WERI-Rb-1 (cell line): Measurements from ENCODE around the gene RHEB.
"Not testable (repeated sequence)": the region's sequence is repeated elsewhere in the genome, so short reads cannot be mapped to it uniquely, and the experiment has no call there.

Experiments used
- DNase-seq: peaks from one replicate; pipeline ENCODE4 v3.0.0-alpha.2; 2020
- H3K27ac ChIP-seq: fragments of 250-450 bp; sonication (Bioruptor Pico); 2 replicates; pipeline ENCODE4 v1.5.1; 2020; ENCODE audit warnings: mild to moderate bottlenecking, moderate library complexity
- H3K27me3 ChIP-seq: fragments of 250-450 bp; sonication (Bioruptor Pico); 2 replicates; pipeline ENCODE4 v1.5.1; 2021; ENCODE audit warnings: mild to moderate bottlenecking, low read depth, moderate library complexity; ENCODE audit not compliant: insufficient read depth, severe bottlenecking
- H3K36me3 ChIP-seq: fragments of 250-450 bp; sonication (Bioruptor Pico); 2 replicates; pipeline ENCODE4 v1.5.1; 2020; ENCODE audit warnings: mild to moderate bottlenecking, moderate library complexity
- H3K4me3 ChIP-seq: 2 replicates; pipeline ENCODE4 v1.5.1; 2011; ENCODE audit warnings: low read depth, mild to moderate bottlenecking, control low read depth, low read length
- H3K9me3 ChIP-seq: fragments of 250-450 bp; sonication (Bioruptor Pico); 2 replicates; pipeline ENCODE4 v1.5.1; 2021; ENCODE audit warnings: mild to moderate bottlenecking, moderate library complexity; ENCODE audit not compliant: severe bottlenecking
- TF ChIP-seq, protein P1 (sequence below): IDR thresholded peaks from 2 replicates; pipeline ENCODE4 v1.5.1; 2011; ENCODE audit warnings: low read depth, mild to moderate bottlenecking, control low read depth, inconsistent platforms, low read length

RHEB gene

GRCh38 chr7:151524845-151525244, 5.2 kb upstream of the RHEB start:
- Histone ChIP-seq H3K36me3 (no peaks in the 10 kb centered on the region), H3K27ac (no peak overlapping the region), H3K4me3 (no peak overlapping the region), H3K27me3 (no peaks in the 10 kb centered on the region), H3K9me3 (peaks cover 11% of the 10 kb centered on the region)
- TF ChIP-seq, protein P1, sequence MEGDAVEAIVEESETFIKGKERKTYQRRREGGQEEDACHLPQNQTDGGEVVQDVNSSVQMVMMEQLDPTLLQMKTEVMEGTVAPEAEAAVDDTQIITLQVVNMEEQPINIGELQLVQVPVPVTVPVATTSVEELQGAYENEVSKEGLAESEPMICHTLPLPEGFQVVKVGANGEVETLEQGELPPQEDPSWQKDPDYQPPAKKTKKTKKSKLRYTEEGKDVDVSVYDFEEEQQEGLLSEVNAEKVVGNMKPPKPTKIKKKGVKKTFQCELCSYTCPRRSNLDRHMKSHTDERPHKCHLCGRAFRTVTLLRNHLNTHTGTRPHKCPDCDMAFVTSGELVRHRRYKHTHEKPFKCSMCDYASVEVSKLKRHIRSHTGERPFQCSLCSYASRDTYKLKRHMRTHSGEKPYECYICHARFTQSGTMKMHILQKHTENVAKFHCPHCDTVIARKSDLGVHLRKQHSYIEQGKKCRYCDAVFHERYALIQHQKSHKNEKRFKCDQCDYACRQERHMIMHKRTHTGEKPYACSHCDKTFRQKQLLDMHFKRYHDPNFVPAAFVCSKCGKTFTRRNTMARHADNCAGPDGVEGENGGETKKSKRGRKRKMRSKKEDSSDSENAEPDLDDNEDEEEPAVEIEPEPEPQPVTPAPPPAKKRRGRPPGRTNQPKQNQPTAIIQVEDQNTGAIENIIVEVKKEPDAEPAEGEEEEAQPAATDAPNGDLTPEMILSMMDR: no peak
- no peak for DNase-seq

DNA sequence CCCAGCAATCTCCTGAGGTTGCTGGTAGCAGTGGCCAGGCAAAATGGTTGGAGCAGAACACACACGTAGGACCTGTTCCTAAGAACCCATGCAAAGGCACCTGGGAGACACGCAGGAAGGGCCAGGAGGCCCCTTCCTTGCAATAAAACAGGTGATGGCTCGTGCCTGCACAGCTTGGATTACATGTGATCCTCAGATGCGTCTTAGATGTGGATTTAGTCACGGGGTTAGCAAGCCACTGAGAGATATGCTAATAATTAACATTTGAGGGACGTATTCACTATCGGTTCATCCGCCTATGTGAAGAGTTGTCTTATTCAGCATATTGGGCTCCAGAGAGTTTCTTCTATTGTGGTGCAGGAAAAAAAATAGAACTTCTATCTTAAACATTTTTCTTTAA, 4.6 kb upstream of the RHEB start:
- no peak overlapping the region for H3K27ac ChIP-seq
- TF ChIP-seq, protein P1: no peak

DNA sequence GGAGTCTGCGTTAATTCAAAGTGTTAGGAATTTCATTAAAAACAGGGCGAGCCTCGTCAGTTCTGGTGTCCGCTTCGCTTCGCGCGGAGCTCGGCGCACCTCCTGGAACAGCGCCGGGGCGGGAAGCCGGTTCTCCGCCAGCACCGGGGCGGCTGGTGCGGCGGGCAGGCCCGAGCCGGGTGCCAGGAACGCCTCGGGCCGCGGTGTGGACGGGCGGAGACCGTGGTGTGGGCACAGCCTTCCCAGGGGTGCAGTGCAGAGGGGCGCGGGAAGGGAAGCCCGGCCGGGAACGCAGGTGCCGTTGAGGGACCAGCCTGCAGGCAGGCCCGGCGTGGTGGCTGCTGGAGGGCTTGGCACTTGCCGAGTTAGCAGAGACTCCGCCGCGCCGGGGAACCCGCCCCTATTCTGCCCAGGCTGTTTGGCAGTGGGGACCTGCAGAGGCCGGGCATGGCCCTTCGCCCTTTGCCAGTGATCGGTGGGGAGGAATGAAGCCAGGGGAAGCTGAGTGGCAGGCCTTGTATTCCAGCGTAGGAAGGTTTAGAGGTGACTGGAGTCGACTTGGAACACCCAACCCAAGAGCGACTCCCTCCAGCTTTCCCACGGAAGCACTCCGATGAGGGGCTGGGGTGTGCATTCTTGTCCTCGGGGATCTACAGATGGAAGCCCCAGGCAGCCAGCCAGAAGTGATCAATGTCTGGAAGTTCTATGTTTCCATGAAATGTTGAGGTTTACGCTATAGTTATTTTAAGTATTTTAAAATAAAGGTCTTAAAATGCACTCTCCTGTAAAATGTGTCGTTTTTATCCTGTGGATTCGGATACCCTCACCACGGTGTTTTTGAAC, 945 bp upstream of the RHEB start:
- DNase-seq: no peak
- H3K36me3 ChIP-seq: no peaks in the 10 kb centered on the region
- H3K4me3 ChIP-seq: no peak overlapping the region
- H3K27me3 ChIP-seq: no peaks in the 10 kb centered on the region
- H3K9me3 ChIP-seq: peaks cover 10% of the 10 kb centered on the region
- TF ChIP-seq, protein P1: no peak
- H3K27ac ChIP-seq: peak overlapping the region; percentile 98

More for the DNA sequence above, 4.6 kb upstream of the RHEB start:
- no peak for DNase-seq
- Histone ChIP-seq H3K4me3 (no peak overlapping the region), H3K36me3 (no peaks in the 10 kb centered on the region), H3K9me3 (peaks cover 10% of the 10 kb centered on the region), H3K27me3 (no peaks in the 10 kb centered on the region)

DNA sequence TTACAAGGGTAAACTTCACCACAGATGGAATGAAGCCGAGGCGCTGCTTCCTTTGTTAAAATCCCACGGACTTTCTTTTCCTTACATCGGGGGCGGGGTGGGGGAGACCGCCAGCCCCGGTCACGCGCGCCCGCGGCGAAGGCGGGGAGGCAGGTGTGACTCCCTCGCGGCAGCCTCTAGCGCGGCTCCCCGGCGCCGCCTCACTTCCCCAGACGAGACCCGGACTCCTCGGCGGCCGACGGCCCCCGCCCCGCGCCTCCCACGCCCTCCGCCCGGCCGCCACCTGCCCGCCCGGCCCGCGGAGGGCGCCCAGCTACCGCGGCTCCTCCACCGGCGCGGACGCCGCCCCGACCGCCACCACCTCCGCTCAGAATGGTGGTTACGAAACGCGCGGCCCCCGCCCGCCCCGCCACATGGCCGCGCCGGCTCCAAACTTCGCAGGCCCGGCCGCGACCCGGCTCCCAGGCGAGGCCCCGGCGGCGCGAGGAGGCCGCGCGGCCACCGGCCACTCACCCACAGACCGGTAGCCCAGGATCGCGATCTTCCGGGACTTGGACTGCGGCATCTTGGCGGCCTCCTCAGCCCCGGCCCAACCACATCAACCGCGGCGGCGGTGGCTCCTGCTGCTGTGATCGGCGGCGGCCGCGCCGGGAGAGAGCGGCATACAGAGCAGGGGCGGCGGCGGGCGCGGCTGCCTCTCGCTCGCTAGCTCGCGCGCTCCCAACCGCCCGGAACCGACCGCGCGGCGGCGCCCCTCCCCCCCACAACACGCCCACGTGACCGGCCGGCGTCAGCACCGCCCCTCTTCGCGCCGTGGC, 539 bp downstream of the RHEB start:
- H3K4me3 ChIP-seq: peak overlapping the region; percentile 72
- peak; percentile 24 for DNase-seq
- peak overlapping the region; percentile 98 for H3K27ac ChIP-seq
- H3K27me3 ChIP-seq, H3K9me3 ChIP-seq, H3K36me3 ChIP-seq: not testable (repeated sequence)

GRCh38 chr7:151518105-151518946, 1.4 kb downstream of the RHEB start:
- TF ChIP-seq, protein P1: peak; percentile 39; the same call in 1 of the 2 replicates
- Histone ChIP-seq H3K27me3 (no peaks in the 10 kb centered on the region), H3K36me3 (no peaks in the 10 kb centered on the region), H3K9me3 (peaks cover 10% of the 10 kb centered on the region), H3K27ac (peak overlapping the region; percentile 98), H3K4me3 (peak overlapping the region; percentile 72)
- peak; percentile 29 for DNase-seq
